ENCODE measurements around the gene TPRA1. TPM values are rescaled to one million over a fixed set of nuclear protein-coding genes. Genes with fewer than 3 reads are reported as not detected.
A peak's percentile ranks its signal among the peaks of the same experiment; 100 is the strongest.

Gene TPRA1
- total and polyA plus RNA-seq, 10 donors, result 16.1 to 42.3 (median 29.6) TPM

DNA sequence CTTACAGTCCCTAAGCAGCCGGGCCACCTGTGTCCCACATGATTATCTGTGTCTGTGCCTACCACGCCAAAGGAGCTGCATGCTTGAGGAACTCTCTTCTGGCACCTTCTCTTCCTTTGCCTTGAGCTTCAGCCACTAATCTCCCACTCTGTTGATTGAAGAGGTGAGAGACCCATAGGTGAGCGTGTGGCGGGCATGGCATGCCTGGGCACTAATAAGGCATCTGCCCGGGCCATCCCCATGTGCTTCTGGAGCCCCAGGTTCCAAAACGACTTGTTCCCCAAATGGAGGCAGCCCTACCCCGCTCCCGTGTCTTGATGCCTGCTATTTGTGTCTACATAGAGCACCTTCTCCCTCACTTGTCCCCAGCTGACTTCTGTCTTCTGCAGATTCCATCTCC is 20.7 kb upstream of the TPRA1 start:
- WGBS, 5 donors, result 81 to 97% (median 94%) methylated on average over 8 of the region's 8 CpGs
- TF ChIP-seq, protein P1, sequence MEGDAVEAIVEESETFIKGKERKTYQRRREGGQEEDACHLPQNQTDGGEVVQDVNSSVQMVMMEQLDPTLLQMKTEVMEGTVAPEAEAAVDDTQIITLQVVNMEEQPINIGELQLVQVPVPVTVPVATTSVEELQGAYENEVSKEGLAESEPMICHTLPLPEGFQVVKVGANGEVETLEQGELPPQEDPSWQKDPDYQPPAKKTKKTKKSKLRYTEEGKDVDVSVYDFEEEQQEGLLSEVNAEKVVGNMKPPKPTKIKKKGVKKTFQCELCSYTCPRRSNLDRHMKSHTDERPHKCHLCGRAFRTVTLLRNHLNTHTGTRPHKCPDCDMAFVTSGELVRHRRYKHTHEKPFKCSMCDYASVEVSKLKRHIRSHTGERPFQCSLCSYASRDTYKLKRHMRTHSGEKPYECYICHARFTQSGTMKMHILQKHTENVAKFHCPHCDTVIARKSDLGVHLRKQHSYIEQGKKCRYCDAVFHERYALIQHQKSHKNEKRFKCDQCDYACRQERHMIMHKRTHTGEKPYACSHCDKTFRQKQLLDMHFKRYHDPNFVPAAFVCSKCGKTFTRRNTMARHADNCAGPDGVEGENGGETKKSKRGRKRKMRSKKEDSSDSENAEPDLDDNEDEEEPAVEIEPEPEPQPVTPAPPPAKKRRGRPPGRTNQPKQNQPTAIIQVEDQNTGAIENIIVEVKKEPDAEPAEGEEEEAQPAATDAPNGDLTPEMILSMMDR (IDR thresholded peaks at IDR 0.05 in 8 of 11, conservative IDR thresholded peaks at IDR 0.05 in 3 of 11), result no peak
- TF ChIP-seq POLR2A (IDR thresholded peaks at IDR 0.05) (no peak), POLR2AphosphoS5 (IDR thresholded peaks at IDR 0.05) (no peak)
- DNase-seq, result peak; percentile 58

DNA sequence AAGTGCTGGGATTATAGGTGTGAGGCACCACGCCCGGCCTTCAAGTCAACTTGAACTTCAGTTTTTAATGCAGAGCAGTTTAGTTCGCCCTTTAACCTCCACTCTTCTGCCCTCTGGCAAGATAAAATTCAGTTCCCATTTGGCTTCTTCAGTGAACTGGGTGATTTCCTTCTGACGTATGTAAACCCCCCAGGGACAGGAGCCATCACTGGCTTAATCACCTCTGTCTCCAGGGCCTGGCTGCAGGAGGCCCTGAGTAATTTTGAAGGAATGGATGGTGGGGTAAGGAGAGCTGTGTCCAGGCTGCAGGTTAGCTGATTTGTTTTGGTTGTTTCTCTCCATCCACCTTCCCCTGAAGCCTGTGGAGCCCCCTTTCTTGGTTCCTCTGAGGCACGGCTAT is 19.6 kb upstream of the TPRA1 start:
- Histone ChIP-seq H3K9me3 (no peaks in the 10 kb centered on the region), H3K4me3 (no peak overlapping the region), H3K36me3 (peaks cover 0 to 96% (median 44%) of the 10 kb centered on the region in 6 donors), H3K27ac (peak overlapping the region in 3 of 8 donors; percentile 29 to 73 (median 51)), H3K4me1 (peaks cover 0 to 30% (median 3%) of the 10 kb centered on the region in 6 donors), H3K27me3 (replicated peaks in 1 of 7) (no peaks in the 10 kb centered on the region)
- TF ChIP-seq POLR2A (IDR thresholded peaks at IDR 0.05), result no peak
- TF ChIP-seq POLR2AphosphoS5 (IDR thresholded peaks at IDR 0.05), result no peak
- TF ChIP-seq, protein P1 (IDR thresholded peaks at IDR 0.05 in 8 of 11, conservative IDR thresholded peaks at IDR 0.05 in 3 of 11), result no peak
- intact Hi-C loops (cut with DNase I; ENCODE audit: low total_unique reads), result no loop called here
- 74 to 87% (median 84%) methylated on average over 5 of the region's 5 CpGs for WGBS, 5 donors
- DNase-seq, result no peak

More for the DNA sequence above, 20.7 kb upstream of the TPRA1 start:
- Histone ChIP-seq H3K36me3 (peaks cover 0 to 96% (median 44%) of the 10 kb centered on the region in 6 donors), H3K27me3 (replicated peaks in 1 of 7) (no peaks in the 10 kb centered on the region), H3K4me3 (no peak overlapping the region), H3K4me1 (peaks cover 0 to 30% (median 3%) of the 10 kb centered on the region in 6 donors), H3K9me3 (no peaks in the 10 kb centered on the region), H3K27ac (no peak overlapping the region)
- intact Hi-C loops (cut with DNase I; ENCODE audit: low total_unique reads), result no loop called here

DNA sequence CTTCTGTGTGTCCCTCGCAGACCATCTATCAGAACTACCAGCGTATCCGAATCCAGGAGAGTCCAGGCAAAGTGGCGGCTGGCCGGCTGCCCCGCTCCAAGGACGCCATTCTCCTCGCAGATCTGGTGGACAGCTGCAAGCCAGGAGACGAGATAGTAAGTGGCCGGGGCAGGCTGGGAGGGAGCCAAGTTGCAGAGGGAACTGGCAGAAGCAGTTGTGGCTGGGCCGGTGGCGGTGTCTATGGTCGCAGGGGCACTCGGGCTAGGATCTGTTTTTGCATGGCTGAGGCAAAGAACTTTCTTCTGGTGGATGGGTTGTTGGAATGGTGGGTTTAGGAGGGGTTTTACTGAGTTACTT is 17.8 kb upstream of the TPRA1 start:
- 78 to 93% (median 84%) methylated on average over 14 of the region's 14 CpGs for WGBS, 5 donors
- intact Hi-C loops (cut with DNase I; ENCODE audit: low total_unique reads), result no loop called here
- Histone ChIP-seq H3K27ac (peak overlapping the region in 1 of 8 donors; percentile 73), H3K4me1 (peaks cover 0 to 30% (median 3%) of the 10 kb centered on the region in 6 donors), H3K4me3 (no peak overlapping the region), H3K9me3 (no peaks in the 10 kb centered on the region), H3K36me3 (peaks cover 0 to 98% (median 49%) of the 10 kb centered on the region in 6 donors), H3K27me3 (replicated peaks in 1 of 7) (no peaks in the 10 kb centered on the region)
- TF ChIP-seq POLR2AphosphoS5 (IDR thresholded peaks at IDR 0.05) (no peak), POLR2A (IDR thresholded peaks at IDR 0.05) (no peak)
- TF ChIP-seq, protein P1 (IDR thresholded peaks at IDR 0.05 in 8 of 11, conservative IDR thresholded peaks at IDR 0.05 in 3 of 11), result no peak
- peak; percentile 70 for DNase-seq

DNA sequence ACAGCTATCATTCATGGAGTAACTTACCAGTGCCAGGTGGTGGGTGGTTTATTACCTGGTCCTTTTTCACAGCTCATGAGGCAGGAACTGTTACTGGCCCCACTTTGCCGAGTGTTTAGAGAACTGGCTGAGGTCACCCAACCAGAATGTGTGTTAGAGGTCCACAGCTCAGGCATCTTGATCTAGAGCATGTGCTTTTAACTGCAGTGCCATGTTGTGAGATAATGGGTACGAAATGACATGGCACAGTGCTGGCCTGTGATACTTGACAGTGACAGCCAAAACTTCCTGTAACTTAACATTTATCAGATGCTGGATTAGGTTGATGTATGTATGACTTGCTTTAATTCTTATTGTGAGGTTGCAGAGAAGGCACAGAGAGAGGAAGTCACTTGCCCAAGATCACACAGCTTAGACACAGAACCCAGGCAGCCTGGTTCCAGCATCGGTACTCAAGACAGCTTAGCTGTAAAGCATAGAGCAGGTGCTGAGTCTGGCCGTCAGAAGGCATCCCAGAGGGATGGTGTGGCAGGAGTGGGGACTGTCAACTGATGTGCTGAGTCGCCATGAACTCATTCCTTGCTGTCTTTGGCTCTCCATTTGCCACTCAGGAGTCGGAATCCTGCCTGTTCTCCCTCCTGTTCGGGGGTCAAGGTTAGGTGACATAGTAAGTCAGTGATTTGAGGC is 17.3 kb upstream of the TPRA1 start:
- no peaks in the 10 kb centered on the region for H3K9me3 ChIP-seq
- H3K4me1 ChIP-seq, result peaks cover 0 to 25% (median 3%) of the 10 kb centered on the region in 6 donors
- no peak overlapping the region for H3K27ac ChIP-seq
- H3K27me3 ChIP-seq (replicated peaks in 1 of 7), result no peaks in the 10 kb centered on the region
- DNase-seq, result peak; percentile 21
- no peak for TF ChIP-seq POLR2AphosphoS5 (IDR thresholded peaks at IDR 0.05)
- no peak for TF ChIP-seq POLR2A (IDR thresholded peaks at IDR 0.05)
- TF ChIP-seq, protein P1 (IDR thresholded peaks at IDR 0.05 in 8 of 11, conservative IDR thresholded peaks at IDR 0.05 in 3 of 11), result no peak
- intact Hi-C loops (cut with DNase I; ENCODE audit: low total_unique reads), result no loop called here
- no peak overlapping the region for H3K4me3 ChIP-seq
- H3K36me3 ChIP-seq, result peaks cover 0 to 98% (median 46%) of the 10 kb centered on the region in 6 donors
- 82 to 97% (median 86%) methylated on average over 7 of the region's 7 CpGs for WGBS, 5 donors
